ENCODE data around the gene CNNM3. TPM values are rescaled to one million over a fixed set of nuclear protein-coding genes. Genes with fewer than 3 reads are reported as not detected.

The CNNM3 gene
- total RNA-seq, 1 experiment from 2014 or later: 25.1 TPM

- TF ChIP-seq, protein P1, sequence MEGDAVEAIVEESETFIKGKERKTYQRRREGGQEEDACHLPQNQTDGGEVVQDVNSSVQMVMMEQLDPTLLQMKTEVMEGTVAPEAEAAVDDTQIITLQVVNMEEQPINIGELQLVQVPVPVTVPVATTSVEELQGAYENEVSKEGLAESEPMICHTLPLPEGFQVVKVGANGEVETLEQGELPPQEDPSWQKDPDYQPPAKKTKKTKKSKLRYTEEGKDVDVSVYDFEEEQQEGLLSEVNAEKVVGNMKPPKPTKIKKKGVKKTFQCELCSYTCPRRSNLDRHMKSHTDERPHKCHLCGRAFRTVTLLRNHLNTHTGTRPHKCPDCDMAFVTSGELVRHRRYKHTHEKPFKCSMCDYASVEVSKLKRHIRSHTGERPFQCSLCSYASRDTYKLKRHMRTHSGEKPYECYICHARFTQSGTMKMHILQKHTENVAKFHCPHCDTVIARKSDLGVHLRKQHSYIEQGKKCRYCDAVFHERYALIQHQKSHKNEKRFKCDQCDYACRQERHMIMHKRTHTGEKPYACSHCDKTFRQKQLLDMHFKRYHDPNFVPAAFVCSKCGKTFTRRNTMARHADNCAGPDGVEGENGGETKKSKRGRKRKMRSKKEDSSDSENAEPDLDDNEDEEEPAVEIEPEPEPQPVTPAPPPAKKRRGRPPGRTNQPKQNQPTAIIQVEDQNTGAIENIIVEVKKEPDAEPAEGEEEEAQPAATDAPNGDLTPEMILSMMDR (IDR thresholded peaks at IDR 0.05; ENCODE audit: unreplicated experiment): no peak
- peaks cover 12% of the 10 kb centered on the region for H3K36me3 Mint-ChIP-seq (ENCODE audit: insufficient read depth, unreplicated experiment)
- DNase-seq: no peak
- no TSS peak for BruUV-seq (replicated peaks)
- intact Hi-C loops (cut with micrococcal nuclease; ENCODE audit: unreplicated experiment): loop anchor here (10.0 kb wide), 1 partner anchor 255 kb away; no protein-coding TSS in a partner anchor
- H3K4me3 Mint-ChIP-seq (ENCODE audit: low read depth, unreplicated experiment): no peak overlapping the region
- no peaks in the 10 kb centered on the region for H3K9me3 Mint-ChIP-seq (ENCODE audit: low read depth, unreplicated experiment)
- H3K4me1 Mint-ChIP-seq (ENCODE audit: low read depth, unreplicated experiment): peaks cover 9% of the 10 kb centered on the region
- CTCF ChIA-PET: no interaction called here
- H3K27ac Mint-ChIP-seq (ENCODE audit: unreplicated experiment): no peak overlapping the region
- no peaks in the 10 kb centered on the region for H3K27me3 Mint-ChIP-seq (ENCODE audit: unreplicated experiment)
Measured at GRCh38 chr2:96809951-96810782, 5.9 kb upstream of the CNNM3 start.

DNA sequence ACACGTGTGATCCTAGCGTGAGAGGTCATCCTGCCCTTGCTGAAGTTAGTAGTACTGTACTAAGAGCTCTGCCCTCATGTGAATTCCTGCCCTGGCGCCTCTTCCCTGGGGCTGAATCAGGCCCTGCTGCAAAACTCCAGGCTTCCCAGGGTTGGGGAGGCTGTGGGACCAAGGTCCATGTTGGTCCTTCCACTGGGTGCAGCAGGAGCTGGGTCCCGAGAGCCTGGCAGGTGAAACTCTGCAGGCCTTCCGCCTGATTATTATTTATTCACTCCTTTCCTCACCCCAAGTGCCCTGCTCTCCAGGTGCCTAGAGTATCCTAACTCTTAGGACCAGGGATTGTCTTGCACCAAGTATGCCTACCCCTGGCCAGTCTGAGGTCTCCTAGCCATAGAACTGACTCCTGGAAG is 5.3 kb upstream of the CNNM3 start:
- Mint-ChIP-seq H3K9me3 (ENCODE audit: low read depth, unreplicated experiment) (no peaks in the 10 kb centered on the region), H3K36me3 (ENCODE audit: insufficient read depth, unreplicated experiment) (peaks cover 19% of the 10 kb centered on the region), H3K27me3 (ENCODE audit: unreplicated experiment) (no peaks in the 10 kb centered on the region), H3K4me1 (ENCODE audit: low read depth, unreplicated experiment) (peaks cover 9% of the 10 kb centered on the region), H3K4me3 (ENCODE audit: low read depth, unreplicated experiment) (no peak overlapping the region), H3K27ac (ENCODE audit: unreplicated experiment) (no peak overlapping the region)
- no peak for DNase-seq
- CTCF ChIA-PET: no interaction called here
- BruUV-seq (replicated peaks): no TSS peak
- TF ChIP-seq, protein P1 (IDR thresholded peaks at IDR 0.05; ENCODE audit: unreplicated experiment): no peak
- intact Hi-C loops (cut with micrococcal nuclease; ENCODE audit: unreplicated experiment): loop anchor here (10.0 kb wide), 1 partner anchor 256 kb away; no protein-coding TSS in a partner anchor

- CTCF ChIA-PET: interaction anchor here (0.6 kb wide), 1 partner anchor 401 kb away, joined by 4 read pairs; no protein-coding TSS in a partner anchor
- intact Hi-C loops (cut with micrococcal nuclease; ENCODE audit: unreplicated experiment): loop anchor here (10.0 kb wide), 1 partner anchor 257 kb away; no protein-coding TSS in a partner anchor
- no peak overlapping the region for H3K27ac Mint-ChIP-seq (ENCODE audit: unreplicated experiment)
- no peaks in the 10 kb centered on the region for H3K9me3 Mint-ChIP-seq (ENCODE audit: low read depth, unreplicated experiment)
- no peak overlapping the region for H3K4me3 Mint-ChIP-seq (ENCODE audit: low read depth, unreplicated experiment)
- no peaks in the 10 kb centered on the region for H3K27me3 Mint-ChIP-seq (ENCODE audit: unreplicated experiment)
- BruUV-seq (replicated peaks): no TSS peak
- peaks cover 23% of the 10 kb centered on the region for H3K36me3 Mint-ChIP-seq (ENCODE audit: insufficient read depth, unreplicated experiment)
- TF ChIP-seq, protein P1 (IDR thresholded peaks at IDR 0.05; ENCODE audit: unreplicated experiment): no peak
- H3K4me1 Mint-ChIP-seq (ENCODE audit: low read depth, unreplicated experiment): no peaks in the 10 kb centered on the region
- no peak for DNase-seq
Measured at GRCh38 chr2:96811917-96812316, 4.2 kb upstream of the CNNM3 start.

- BruUV-seq (replicated peaks): no TSS peak
- Mint-ChIP-seq H3K27me3 (ENCODE audit: unreplicated experiment) (no peaks in the 10 kb centered on the region), H3K4me3 (ENCODE audit: low read depth, unreplicated experiment) (no peak overlapping the region), H3K4me1 (ENCODE audit: low read depth, unreplicated experiment) (peaks cover 12% of the 10 kb centered on the region), H3K9me3 (ENCODE audit: low read depth, unreplicated experiment) (no peaks in the 10 kb centered on the region), H3K27ac (ENCODE audit: unreplicated experiment) (no peak overlapping the region), H3K36me3 (ENCODE audit: insufficient read depth, unreplicated experiment) (peaks cover 39% of the 10 kb centered on the region)
- CTCF ChIA-PET: no interaction called here
- intact Hi-C loops (cut with micrococcal nuclease; ENCODE audit: unreplicated experiment): loop anchor here (10.0 kb wide), 1 partner anchor 259 kb away; no protein-coding TSS in a partner anchor
- TF ChIP-seq, protein P1 (IDR thresholded peaks at IDR 0.05; ENCODE audit: unreplicated experiment): no peak
- DNase-seq: no peak
Measured at GRCh38 chr2:96813656-96814055, 2.4 kb upstream of the CNNM3 start.

All from Calu3 (cell line).